ENCODE data around the gene PLXDC2.

Gene PLXDC2

DNA sequence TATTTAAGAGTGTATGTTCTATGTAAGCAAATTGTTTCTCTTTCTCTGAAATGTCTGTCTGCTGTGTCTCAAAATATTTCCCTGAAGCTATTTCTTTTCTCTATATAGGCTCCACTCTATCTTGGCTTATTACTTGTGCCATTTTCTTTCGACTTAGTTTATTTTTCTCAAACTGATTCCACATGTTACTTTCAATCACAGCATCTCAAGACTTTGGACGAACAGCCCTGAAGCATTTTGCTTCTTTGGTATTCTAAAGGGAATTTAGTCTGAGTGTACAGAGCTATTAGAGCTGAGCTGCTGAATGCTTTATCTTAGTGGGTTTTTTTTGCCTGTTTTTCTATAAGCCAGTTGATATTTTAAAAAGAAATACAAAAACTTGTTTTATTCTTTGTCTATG, 95.7 kb downstream of the PLXDC2 start:
- DNase-seq (ENCODE audit: low read depth in 2 of 2): no peak

- no peak for DNase-seq (ENCODE audit: low read depth in 2 of 2)
Measured at GRCh38 chr10:19913987-19914386, 97.8 kb downstream of the PLXDC2 start.

GRCh38 chr10:19915125-19915524, 98.9 kb downstream of the PLXDC2 start:
- no peak for DNase-seq (ENCODE audit: low read depth in 2 of 2)

GRCh38 chr10:19915816-19916215, 99.6 kb downstream of the PLXDC2 start:
- no peak for DNase-seq (ENCODE audit: low read depth in 2 of 2)

DNA sequence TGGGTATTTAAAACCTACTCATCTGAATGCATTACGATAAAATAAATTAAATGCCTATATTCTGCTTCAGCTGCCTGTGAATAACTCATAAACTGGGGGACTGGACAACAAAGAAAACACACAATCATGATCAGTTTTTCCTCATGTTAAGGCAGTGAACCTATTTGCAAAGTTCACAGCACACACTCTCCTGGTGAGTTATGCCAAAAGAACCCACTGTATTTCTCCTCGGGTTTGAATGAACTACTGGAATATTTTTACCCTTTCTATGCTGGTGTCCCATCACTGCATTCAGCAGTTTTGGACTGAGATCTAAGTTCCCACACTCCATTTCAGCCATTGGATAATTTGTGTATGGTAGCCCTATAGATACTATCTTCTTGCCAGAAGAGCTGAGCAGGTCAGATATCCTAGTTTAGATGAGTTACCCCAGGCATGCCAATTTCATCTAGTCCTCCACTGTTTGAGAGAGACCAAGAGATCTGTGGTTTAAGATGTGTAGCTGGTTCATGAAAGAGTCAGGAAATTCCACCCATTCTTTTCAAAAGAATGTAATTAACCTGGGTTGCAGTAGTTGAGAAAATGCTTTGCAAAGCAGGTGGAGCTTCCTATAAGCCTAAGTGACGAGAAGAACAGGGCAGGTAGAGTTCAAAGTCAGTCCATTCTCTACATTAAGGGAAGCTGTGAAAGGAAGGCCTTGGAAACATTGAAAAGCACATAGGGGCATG, 101.7 kb downstream of the PLXDC2 start:
- DNase-seq (ENCODE audit: low read depth in 2 of 2): no peak

DNA sequence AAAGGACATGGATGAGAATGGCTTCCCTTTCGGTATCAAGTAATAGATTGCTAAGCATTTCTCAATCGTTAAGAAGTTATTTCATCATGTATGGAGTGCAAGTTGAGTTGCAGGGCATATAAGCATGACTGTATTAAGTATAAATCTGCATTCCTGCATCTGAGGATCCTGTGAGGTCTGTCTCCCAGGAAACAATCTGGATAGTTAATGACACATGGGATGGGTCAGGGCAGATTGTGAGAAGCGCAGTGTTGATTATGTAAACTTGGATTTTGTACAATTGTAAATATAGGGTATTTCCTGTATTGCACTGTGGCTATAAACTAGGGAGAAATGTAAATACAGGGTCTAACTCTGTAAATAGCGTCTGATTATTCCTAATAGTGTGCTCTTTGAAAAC, 102.6 kb downstream of the PLXDC2 start:
- DNase-seq (ENCODE audit: low read depth in 2 of 2): no peak

- DNase-seq (ENCODE audit: low read depth in 2 of 2): no peak
Measured at GRCh38 chr10:19919671-19920070, 103.4 kb downstream of the PLXDC2 start.

DNA sequence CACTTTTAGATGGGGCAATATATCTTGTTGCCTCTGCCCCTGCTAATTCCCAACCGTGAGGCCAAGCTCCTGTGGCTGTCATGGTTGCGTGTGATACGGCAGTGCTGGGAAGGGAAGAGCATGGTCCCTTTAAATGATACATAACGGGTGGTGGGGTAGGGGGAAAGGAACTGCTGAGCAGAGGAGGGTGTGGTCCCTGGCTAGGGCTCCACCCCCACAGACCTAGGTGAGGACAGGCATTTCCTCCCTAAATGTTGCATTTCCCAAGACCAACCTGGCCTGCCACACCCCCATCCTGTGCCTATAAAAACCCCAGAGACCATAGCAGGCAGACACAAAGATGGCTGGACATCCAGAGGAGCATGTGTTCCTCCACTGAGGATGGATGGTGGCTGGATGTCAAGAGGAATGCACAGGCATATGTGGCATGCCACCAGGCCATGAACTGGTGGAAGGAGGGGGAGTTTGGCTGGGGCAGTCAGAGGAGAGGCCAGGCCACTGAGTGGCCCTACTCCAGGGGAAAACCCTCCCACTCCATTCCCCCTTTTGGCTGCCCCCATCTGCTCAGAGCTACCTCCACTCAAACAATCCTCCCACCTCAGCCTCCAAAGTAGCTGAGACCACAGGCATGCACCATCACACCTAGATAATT, 104.0 kb downstream of the PLXDC2 start:
- no peak for DNase-seq (ENCODE audit: low read depth in 2 of 2)

GRCh38 chr10:19921300-19922140, 105.3 kb downstream of the PLXDC2 start:
- DNase-seq (ENCODE audit: low read depth in 2 of 2): no peak

GRCh38 chr10:19922236-19922963, 106.2 kb downstream of the PLXDC2 start:
- DNase-seq (ENCODE audit: low read depth in 2 of 2): no peak

DNA sequence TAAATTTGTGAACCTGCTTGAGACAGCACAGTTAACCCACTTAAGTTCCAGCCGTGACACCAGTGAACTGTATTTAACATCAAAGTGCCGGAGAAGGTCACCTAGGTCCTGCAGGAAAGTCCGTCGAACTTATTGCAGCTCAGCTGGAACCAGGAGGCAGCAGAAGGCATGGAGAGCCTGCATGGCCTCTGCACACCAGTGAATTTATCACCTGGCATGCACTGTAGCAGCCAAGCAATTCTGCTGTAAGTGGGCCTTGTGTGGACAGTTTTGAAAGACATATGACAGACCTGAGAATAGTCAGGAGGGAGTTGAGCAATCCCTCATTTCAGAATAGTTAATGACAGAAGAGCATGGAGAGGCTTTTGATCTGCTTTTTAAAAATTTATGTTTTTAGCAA, 108.8 kb downstream of the PLXDC2 start:
- no peak for DNase-seq (ENCODE audit: low read depth in 2 of 2)

- DNase-seq (ENCODE audit: low read depth in 2 of 2): no peak
Measured at GRCh38 chr10:19928936-19929335, 112.7 kb downstream of the PLXDC2 start.

DNA sequence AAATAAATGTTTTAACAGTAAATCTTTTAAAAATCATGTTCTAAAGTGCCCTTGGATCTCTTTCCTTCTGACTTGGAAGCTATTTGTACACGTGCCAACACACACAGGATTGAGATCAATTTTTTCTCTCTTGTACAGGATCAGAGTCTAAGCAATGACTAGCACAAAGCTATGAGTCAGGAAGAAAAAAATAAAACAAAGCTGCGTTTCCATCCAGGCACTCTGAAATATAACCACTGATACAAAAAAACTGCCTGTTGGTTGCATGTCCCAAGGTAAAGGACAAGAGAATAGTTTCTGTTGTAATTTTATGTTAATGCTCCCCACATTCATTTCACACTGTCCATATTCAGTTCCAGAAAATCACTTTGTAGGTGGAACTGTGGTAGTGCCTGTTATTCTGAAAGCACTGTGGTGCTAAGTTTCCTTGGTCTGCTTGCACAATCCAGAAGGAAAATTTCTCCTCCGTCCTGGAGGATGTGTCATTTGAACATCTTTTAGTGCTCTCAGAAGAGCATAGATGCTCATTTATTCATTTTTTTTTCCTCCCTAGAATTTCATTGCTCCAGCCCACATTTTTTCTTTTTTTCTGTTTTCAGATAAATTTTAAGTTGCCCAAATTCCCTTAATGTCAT, 113.4 kb downstream of the PLXDC2 start:
- DNase-seq (ENCODE audit: low read depth in 2 of 2): no peak

- no peak for DNase-seq (ENCODE audit: low read depth in 2 of 2)
Measured at GRCh38 chr10:19930936-19931893, 115.0 kb downstream of the PLXDC2 start.

DNA sequence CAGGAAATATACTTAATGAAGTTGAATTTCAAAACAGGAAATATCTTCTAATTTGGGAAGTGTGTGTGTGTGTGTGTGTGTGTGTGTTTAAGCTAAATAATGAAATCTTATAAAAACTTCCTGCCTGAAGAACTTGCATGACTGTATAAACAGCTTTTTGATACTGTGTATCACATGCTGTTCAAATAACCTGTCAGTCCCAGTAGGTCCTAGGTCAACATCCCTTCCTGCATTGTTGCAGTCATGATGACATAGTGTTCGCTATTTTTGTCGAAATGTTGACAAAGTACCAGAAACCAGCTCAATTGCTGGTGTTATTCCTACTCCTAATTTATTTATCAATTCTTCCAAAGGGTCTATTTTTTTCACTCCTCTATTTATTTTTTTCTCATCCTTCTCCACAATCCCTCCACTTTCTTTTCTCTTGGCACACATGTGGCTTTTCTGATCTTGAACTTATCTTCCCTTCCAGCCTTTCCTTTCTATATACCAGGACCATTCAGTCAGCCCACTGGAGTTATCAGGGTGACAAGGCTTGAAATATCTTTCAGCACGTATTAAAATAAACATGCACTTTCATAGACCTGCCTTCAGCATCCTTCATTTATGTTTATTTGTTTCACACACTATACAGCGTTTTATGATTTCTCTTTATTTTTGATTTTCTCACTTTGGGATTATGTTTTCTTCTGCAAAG, 115.8 kb downstream of the PLXDC2 start:
- no peak for DNase-seq (ENCODE audit: low read depth in 2 of 2)

DNA sequence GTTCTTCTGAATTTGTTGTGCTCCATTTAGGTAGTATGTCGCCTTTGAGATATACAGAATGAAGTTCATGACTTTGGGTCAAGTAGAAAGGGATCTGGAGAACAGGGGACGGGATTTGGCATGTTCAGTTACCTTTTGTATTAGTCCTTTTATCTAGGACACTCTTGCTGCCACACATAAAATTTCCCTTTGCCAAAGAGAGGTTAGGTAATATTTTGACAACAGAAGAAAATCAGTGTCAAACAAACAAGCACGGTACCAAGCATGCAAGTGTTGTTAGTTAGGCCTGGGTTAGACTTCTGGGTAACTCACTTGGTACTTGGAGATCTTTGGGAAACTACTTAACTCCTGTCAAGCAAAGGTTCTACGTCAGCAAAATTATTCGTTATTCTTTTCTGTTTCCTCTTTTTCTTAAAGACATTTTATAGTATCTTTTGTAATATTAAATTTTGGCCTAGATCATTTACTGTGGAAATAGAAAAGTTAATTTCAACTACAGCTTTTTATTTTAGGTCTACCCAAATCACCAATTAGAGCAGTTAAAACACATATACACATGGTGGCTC, 116.7 kb downstream of the PLXDC2 start:
- no peak for DNase-seq (ENCODE audit: low read depth in 2 of 2)

DNA sequence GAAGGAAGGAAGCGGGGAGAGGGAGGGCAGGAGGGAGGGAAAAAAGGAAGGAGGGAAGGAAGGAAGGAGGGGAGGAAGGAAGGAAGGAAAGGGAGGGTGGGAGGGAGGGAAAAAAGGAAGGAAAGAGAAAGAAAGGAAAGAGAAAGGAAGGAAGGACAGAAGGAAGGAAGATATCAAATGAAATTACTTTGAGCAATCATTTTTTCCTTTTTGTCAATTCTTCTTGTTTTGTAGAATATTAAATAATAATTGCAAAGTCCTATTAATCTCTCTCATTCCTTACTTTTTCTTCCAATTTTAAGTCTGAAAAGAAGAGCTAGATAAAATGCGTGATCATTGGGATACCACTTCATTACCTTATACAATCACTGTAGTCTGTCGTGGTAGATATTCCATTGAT, 117.5 kb downstream of the PLXDC2 start:
- DNase-seq (ENCODE audit: low read depth in 2 of 2): no peak

DNA sequence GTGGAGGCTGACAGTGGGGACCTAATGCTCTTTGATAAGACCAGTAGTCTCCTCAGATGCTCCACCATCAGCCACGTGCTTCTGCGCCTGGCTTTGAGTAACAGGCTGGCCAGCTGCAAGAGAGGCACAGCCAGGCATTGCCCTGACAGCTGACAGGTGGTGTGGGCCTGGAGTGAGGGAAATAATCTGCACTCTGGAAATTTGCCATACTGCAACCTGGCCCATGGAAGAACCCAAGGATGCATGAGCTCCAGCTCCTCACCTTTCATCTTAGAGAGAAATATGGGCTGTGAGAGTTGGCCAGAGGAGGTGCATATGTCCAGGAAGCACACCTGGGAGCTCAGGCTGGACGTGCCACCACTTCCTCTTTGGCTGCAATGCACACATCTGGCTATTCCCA, 118.9 kb downstream of the PLXDC2 start:
- no peak for DNase-seq (ENCODE audit: low read depth in 2 of 2)

- no peak for DNase-seq (ENCODE audit: low read depth in 2 of 2)
Measured at GRCh38 chr10:19936289-19936688, 120.1 kb downstream of the PLXDC2 start.

All from stimulated activated CD8-positive, alpha-beta memory T cell treated with anti-CD3 and anti-CD28 coated beads, Interleukin-7, amount 100 ng/mL, for 4 hours (primary cell).